Kidney (tissue), 14 donors: Measurements from ENCODE around the gene PDK3. TPM values are rescaled to one million over a fixed set of nuclear protein-coding genes. Genes with fewer than 3 reads are reported as not detected.

Source experiments
- DNase-seq, 5 donors: peaks; one replicate each; pipeline ENCODE4 v3.0.0-alpha.2; 2013 to 2020
- FAIRE-seq: peaks from 2 replicates; lab custom pipeline; 2012; peaks lifted over from hg19 to GRCh38; lab: Jason Lieb, UNC
- H3K27ac ChIP-seq, 2 donors: one replicate each; pipeline ENCODE4 v1.7.0; 2013; ENCODE audit warnings: low read depth in 2 of 2, low read length in 2 of 2, inconsistent platforms in 1 of 2
- H3K27me3 ChIP-seq: one replicate; pipeline ENCODE4 v1.7.1; 2013; ENCODE audit warnings: low read length, inconsistent platforms; ENCODE audit not compliant: control insufficient read depth, insufficient read depth
- H3K36me3 ChIP-seq, 3 donors: one replicate each; pipeline versions ENCODE4 v1.7.0 to v1.7.1; 2013; ENCODE audit warnings: low read length in 3 of 3, control low read depth in 1 of 3, inconsistent platforms in 1 of 3; ENCODE audit not compliant: insufficient read depth in 3 of 3, control insufficient read depth in 2 of 3
- H3K4me1 ChIP-seq, 3 donors: one replicate each; pipeline versions ENCODE4 v1.7.0 to v1.7.1; 2013; ENCODE audit warnings: low read length in 3 of 3, inconsistent platforms in 1 of 3, low read depth in 1 of 3; ENCODE audit not compliant: control insufficient read depth in 2 of 3, insufficient read depth in 2 of 3
- H3K4me3 ChIP-seq, 3 donors: one replicate each; pipeline versions ENCODE4 v1.7.0 to v1.8.1; 2013; ENCODE audit warnings: low read length in 3 of 3, control low read depth in 1 of 3, inconsistent platforms in 1 of 3
- H3K9ac ChIP-seq, 3 donors: one replicate each; pipeline versions ENCODE4 v1.7.0 to v1.7.1; 2013; ENCODE audit warnings: low read length in 3 of 3, control low read depth in 1 of 3, inconsistent platforms in 1 of 3
- H3K9me3 ChIP-seq, 3 donors: one replicate each; pipeline versions ENCODE4 v1.7.0 to v1.7.1; 2013; ENCODE audit warnings: low read length in 3 of 3, control low read depth in 1 of 3, inconsistent platforms in 1 of 3; ENCODE audit not compliant: control insufficient read depth in 2 of 3, insufficient read depth in 1 of 3
- CTCF ChIP-seq: IDR thresholded peaks from 3 replicates; pipeline ENCODE4 v1.5.1; 2012; ENCODE audit warnings: mild to moderate bottlenecking, moderate library complexity, borderline replicate concordance; ENCODE audit not compliant: insufficient read depth; ENCODE audit errors: extremely low read depth
- intact Hi-C: fragments of 100-400 bp; cut with DNase I; formaldehyde crosslinking; loops from one replicate; pipeline ENCODE4 v1.11.1; 2022
- polyA plus RNA-seq: library from polyadenylated mRNA; stranded (reverse); fragments of 350-450 nt; fragmentation: Illumina TruSeq; extraction: RNeasy Lipid Tissue Mini Kit (QIAGEN cat#74804); gene quantifications from one replicate; pipeline ENCODE4 v1.2.3, GENCODE V29; 2014; ENCODE audit warnings: low read depth, low replicate concordance; ENCODE audit not compliant: insufficient read depth
- total RNA-seq: library from RNA; stranded (reverse); fragmentation: NEBNext Ultra II Directional; extraction: Animal tissue kit (Norgen Biotek cat#: 25700); gene quantifications from one replicate; pipeline ENCODE4 v1.2.1, GENCODE V29; 2021
- donor health status: control.
- donor health status: control.
- donor health status: control.
- donor health status: control.
- donor health status: control.
- donor health status: DM: yes; HTN: yes; CAD: no.
- donor health status: Normal renal cell carcinoma (clear cell type).

Gene PDK3
- total and polyA plus RNA-seq, 2 donors from 2014 or later, result 8.8 to 17.0 TPM

GRCh38 chrX:24463077-24463476, 2.0 kb upstream of the PDK3 start:
- TF ChIP-seq CTCF, result no peak
- Histone ChIP-seq H3K9me3 (no peaks in the 10 kb centered on the region), H3K27ac (no peak overlapping the region), H3K9ac (no peak overlapping the region), H3K27me3 (no peaks in the 10 kb centered on the region), H3K36me3 (no peaks in the 10 kb centered on the region), H3K4me1 (peaks cover 0 to 4% (median 0%) of the 10 kb centered on the region in 3 donors), H3K4me3 (no peak overlapping the region)
- no peak for FAIRE-seq
- no peak for DNase-seq
- intact Hi-C loops, result no loop called here

DNA sequence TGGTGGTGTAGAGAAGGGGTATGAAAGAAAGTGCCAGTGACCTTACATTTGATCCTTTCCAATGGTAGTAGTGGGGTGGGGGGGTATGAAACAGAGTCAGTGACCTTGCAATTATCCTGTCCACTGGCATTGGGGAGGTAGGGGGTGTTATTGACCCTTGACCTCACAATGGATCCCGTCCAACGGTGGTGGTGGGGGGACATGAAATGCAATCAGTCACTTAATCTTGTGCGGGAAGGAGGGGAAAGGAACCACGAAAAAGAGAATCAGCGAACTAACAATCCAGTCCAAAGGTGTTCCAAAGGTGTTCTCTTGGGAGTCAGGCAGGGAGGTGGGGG, 619 bp upstream of the PDK3 start:
- FAIRE-seq, result no peak
- H3K4me1 ChIP-seq, result peaks cover 0 to 4% (median 0%) of the 10 kb centered on the region in 3 donors
- no peak for TF ChIP-seq CTCF
- intact Hi-C loops, result no loop called here
- H3K4me3 ChIP-seq, result peak overlapping the region; percentile 59 to 75 (median 69)
- H3K36me3 ChIP-seq, result no peaks in the 10 kb centered on the region
- H3K9ac ChIP-seq, result peak overlapping the region in 2 of 3 donors; percentile 38 to 82
- DNase-seq, result peak in 1 of 5 donors; percentile 11
- peak overlapping the region; percentile 79 to 86 for H3K27ac ChIP-seq
- no peaks in the 10 kb centered on the region for H3K27me3 ChIP-seq
- H3K9me3 ChIP-seq, result no peaks in the 10 kb centered on the region

DNA sequence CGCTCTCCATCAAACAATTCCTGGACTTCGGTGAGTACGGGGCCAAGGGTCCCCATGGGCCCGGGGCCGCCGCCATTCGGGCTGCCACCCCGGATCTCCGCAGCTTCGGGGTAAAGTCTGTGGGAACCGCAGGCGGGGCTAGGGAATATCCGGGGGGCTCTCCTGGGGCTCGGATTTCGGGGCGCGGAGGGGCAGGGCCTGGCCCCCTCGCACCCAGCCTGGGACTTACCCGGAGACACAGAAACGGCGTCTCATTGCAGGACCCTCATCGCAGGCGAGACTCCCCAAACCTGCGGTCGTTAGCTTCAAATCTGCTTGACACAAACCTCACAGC, 413 bp downstream of the PDK3 start:
- DNase-seq (peak in 1 of 5 donors; percentile 17), FAIRE-seq (no peak)
- H3K4me1 ChIP-seq, result peaks cover 0 to 4% (median 0%) of the 10 kb centered on the region in 3 donors
- intact Hi-C loops, result no loop called here
- peak overlapping the region in 1 of 2 donors; percentile 60 for H3K27ac ChIP-seq
- no peaks in the 10 kb centered on the region for H3K36me3 ChIP-seq
- H3K9me3 ChIP-seq, result no peaks in the 10 kb centered on the region
- H3K4me3 ChIP-seq, result peak overlapping the region; percentile 46 to 75 (median 58)
- H3K27me3 ChIP-seq, result no peaks in the 10 kb centered on the region
- no peak for TF ChIP-seq CTCF
- peak overlapping the region in 2 of 3 donors; percentile 58 to 80 for H3K9ac ChIP-seq

DNA sequence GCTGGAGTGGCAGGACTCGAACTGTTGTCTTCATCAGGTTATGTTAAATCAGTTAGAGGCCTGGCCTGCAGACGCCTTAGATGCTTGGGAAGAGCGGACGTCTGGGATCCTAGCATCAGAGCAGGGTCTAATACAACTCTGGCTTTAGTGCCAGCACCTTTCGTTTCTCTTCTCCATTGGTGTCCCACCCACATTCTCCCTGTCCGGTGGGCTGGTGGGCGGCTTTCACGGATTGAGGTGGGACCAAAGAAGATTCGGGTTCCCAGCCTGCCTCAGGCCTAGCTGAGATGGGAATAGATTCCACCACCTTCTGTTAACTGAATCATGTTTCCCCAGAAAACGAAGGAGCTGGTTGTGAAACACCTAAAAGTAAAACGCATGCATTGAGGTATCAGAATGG, 939 bp downstream of the PDK3 start:
- no peak overlapping the region for H3K27ac ChIP-seq
- H3K4me3 ChIP-seq, result peak overlapping the region in 2 of 3 donors; percentile 58 to 75
- no peak for TF ChIP-seq CTCF
- DNase-seq (peak in 1 of 5 donors; percentile 24), FAIRE-seq (no peak)
- H3K27me3 ChIP-seq, result no peaks in the 10 kb centered on the region
- intact Hi-C loops, result no loop called here
- H3K9me3 ChIP-seq, result no peaks in the 10 kb centered on the region
- no peak overlapping the region for H3K9ac ChIP-seq
- H3K4me1 ChIP-seq, result peaks cover 0 to 4% (median 0%) of the 10 kb centered on the region in 3 donors
- H3K36me3 ChIP-seq, result no peaks in the 10 kb centered on the region
